GM13977 (cell line): ENCODE measurements around the gene ACOX2.
A peak's percentile ranks its signal among the peaks of the same experiment; 100 is the strongest.

ENCODE experiments used
- DNase-seq: peaks from one replicate; pipeline ENCODE4 v3.0.0; 2012; ENCODE audit warnings: low spot score
- CTCF ChIP-seq: IDR thresholded peaks from 2 replicates; pipeline ENCODE4 v1.5.1; 2012; ENCODE audit warnings: mild to moderate bottlenecking, control low read depth; ENCODE audit not compliant: insufficient read depth; ENCODE audit errors: extremely low read depth, missing control alignments
- in situ Hi-C: fragments of 300-500 bp; cut with MboI; formaldehyde crosslinking; loops from one replicate; pipeline ENCODE4 v1.12.0; 2022; ENCODE audit warnings: low sequenced_read_pairs, low pct_unique_long_range_greater_than_20kb, mixed read lengths, inconsistent platforms; ENCODE audit not compliant: unreplicated experiment

ACOX2 gene

GRCh38 chr3:58535531-58536500, 1.2 kb downstream of the ACOX2 start:
- no peak for TF ChIP-seq CTCF
- no peak for DNase-seq
- in situ Hi-C loops, result no loop called here

- no peak for TF ChIP-seq CTCF
- in situ Hi-C loops, result loop anchor here (5.0 kb wide), 1 partner anchor 213 kb away; no protein-coding TSS in a partner anchor
- no peak for DNase-seq
These were observed 2.1 kb downstream of the ACOX2 start for GRCh38 chr3:58534592-58535494.

DNA sequence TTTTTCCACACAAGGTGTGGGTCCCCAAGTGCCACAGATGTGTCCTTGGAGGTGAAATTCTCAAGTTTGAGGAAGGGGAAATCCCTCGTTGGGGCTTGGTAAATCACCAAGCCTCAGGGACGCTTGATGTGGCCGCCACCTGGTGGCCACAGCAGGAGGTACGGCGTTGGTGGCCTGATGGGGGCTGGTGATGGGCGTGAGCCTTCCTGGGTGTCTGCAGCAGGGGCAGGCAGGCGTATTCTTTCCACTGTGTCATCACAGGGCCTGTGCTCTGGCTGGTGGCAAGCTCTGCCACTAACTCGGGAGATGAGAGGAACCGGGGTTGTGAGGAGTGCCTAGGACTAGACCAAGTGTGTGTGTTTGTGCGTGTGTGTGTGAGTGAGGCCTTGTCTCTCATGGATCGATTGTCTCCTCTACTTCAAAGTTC, 4.2 kb downstream of the ACOX2 start:
- TF ChIP-seq CTCF, result peak; percentile 95
- in situ Hi-C loops, result loop anchor here (5.0 kb wide), 1 partner anchor 211 kb away; no protein-coding TSS in a partner anchor
- DNase-seq, result peak; percentile 89

DNA sequence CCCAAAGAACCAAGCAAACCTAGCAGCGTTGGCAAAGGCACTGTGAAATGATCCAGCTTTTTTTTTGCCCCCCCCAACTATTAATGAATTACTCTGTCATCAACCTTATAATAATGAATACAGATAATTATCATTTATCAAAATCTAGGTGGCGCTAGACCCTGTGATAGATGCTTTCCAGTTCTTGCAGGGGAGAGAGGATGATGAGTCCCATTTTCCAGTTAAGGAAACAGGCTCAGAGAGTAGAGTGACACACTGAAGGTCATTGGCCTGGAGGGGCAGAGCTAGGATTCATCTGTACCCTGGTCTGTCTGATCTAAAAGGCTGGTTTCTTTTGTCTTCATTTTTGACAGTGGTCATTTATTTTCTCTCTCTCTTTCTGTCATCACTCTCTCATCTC, 5.0 kb downstream of the ACOX2 start:
- DNase-seq, result no peak
- in situ Hi-C loops, result loop anchor here (5.0 kb wide), 1 partner anchor 210 kb away; no protein-coding TSS in a partner anchor
- no peak for TF ChIP-seq CTCF

GRCh38 chr3:58531555-58531954, 5.4 kb downstream of the ACOX2 start:
- TF ChIP-seq CTCF, result no peak
- no peak for DNase-seq
- in situ Hi-C loops, result loop anchor here (5.0 kb wide), 1 partner anchor 209 kb away; no protein-coding TSS in a partner anchor

DNA sequence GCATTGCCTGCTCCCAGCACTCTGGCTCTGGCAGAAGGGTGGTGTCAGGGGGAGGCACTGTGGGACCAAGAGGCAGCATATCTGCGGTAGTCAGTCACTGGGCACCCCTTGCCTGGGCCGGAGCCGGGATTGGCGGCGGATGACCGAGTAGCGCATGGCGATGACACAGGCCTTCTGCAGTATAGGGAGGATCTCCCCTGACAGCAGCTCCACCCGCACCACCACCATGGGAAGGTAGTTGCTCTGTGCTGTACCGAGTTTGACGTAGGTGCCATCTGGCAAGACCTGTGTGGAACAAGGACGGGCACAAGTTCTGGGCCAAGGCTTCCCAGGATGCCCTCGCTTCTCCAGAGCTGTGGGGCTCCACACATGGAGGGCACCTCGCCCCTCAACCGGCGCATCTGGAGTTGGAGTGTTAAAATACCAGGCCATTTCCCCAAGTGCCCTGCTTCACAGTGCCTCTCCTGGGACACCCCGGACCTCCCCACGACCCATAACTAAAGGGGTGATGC, 6.6 kb downstream of the ACOX2 start:
- no peak for DNase-seq
- TF ChIP-seq CTCF, result no peak
- in situ Hi-C loops, result loop anchor here (5.0 kb wide), 1 partner anchor 208 kb away; no protein-coding TSS in a partner anchor
